GM19395 (cell line): Measurements from ENCODE around the gene RGS12.

Experiments used
- ATAC-seq: cut with Tn5 transposase; IDR thresholded peaks from one replicate; pipeline ENCODE4 v1.9.1; 2021; ENCODE audit warnings: mild to moderate bottlenecking, moderate library complexity; ENCODE audit not compliant: unreplicated experiment

Gene RGS12

DNA sequence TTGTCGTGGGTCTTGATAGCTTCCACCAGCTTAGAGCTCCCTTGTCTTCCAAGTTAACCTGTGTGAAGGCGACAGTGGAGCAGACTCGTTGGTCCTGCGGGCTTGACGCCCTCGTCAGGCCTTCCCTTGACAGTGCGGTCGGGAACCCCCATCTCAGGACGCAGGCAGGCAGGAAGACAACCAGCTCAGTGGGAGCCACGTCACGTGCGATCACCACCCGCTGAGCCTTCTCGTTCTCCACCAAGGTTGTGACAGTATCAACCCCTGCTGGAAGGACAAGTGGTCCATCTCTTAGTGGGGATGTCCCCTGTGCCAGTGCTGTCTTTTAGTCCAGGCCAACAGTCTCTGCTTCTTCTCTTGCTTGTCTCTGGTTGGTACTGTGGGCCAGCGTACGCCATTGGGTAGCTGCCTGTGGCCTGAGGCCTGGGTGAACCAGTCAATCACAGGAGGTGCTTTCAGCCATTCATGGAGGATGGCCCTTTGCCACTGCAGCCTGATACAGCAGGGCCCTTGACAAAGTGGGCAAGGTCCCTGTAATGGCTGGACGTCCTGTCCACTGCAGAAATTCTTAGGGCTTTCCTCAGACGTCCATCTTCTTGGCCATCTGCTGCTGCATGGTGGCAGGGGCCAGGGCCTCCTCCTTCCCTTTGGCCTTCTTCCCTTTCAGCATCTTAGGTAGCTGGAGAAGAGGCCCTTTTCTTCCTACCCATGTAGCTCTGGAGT lies 31.4 kb downstream of the RGS12 start:
- no peak for ATAC-seq

DNA sequence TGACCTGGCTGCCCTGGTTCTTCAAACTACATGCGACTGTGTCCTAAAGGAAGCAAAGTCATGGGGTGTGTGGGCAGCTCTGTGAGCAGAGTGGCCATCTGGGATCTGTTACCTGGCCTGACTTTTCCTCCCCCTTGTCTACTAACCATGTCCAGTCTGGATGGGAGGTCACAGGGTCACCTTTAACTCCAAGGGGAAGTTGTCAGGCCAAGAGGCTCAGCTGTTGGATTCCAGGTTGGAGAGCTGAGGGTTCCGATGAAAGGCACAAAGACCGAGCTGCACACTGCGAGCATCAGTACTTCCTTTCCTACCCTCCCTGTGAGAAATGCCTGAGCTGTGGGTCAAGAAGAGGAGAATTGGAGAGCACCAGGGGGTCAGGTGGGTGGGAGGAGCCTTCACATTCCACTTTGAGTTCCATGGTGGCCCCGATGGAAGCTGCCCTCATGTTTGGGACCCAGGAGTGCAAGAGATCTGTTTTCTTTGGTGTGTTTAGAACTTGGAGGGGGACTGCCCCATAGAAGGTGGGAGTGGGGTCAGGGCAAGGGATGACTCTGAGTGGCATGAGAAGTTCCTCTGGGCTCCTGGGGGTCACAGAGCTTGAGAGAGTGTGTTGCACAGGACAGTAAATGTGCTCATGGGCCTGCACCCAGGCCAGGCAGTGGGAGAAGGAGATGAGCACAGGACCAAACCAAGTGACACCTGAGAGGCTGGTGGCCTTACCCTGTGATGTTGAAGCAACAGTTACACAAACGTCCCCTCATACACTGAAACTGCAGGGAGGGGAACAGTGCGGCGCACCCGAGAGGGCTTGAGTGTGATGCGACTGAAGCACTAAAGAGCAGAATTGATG lies 36.2 kb downstream of the RGS12 start:
- ATAC-seq: no peak

DNA sequence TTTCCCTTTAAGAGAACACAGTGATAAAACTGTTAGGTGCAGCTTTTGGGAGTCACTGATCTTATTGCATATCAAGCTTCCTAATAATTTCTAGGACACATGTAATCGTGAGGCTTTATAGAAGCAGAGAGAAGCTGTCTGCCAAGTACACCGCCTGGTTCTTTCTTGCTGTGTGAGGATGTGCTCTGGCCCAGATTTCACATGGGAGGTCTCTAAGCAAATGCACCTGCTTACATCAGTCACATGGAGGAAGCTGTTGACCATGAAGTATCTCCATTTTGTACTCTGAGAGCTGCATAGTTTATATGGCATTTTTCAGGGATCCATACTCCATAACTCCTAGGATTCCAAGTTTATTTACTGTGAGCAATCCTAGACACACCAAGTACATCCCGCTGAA lies 37.1 kb downstream of the RGS12 start:
- ATAC-seq: no peak

DNA sequence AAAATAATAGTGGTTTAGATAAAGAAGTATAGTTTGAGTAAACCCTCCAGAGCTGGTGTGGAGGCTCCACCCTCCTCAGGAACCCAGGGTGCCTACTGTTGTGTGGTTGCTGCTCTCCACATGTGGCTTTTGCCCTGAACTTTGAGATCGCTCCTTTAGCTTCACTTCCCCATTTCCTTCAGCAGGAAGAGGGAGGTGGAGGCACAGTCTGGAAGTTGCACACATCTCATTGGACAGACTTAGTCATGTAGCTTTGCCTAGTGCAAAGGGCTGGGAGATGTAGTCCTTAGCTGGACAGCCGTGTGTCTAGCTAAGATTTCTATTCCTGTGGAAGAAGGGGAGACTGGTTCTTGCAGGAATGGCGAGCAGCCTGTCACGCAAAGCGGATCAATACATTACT lies 37.9 kb downstream of the RGS12 start:
- no peak for ATAC-seq

DNA sequence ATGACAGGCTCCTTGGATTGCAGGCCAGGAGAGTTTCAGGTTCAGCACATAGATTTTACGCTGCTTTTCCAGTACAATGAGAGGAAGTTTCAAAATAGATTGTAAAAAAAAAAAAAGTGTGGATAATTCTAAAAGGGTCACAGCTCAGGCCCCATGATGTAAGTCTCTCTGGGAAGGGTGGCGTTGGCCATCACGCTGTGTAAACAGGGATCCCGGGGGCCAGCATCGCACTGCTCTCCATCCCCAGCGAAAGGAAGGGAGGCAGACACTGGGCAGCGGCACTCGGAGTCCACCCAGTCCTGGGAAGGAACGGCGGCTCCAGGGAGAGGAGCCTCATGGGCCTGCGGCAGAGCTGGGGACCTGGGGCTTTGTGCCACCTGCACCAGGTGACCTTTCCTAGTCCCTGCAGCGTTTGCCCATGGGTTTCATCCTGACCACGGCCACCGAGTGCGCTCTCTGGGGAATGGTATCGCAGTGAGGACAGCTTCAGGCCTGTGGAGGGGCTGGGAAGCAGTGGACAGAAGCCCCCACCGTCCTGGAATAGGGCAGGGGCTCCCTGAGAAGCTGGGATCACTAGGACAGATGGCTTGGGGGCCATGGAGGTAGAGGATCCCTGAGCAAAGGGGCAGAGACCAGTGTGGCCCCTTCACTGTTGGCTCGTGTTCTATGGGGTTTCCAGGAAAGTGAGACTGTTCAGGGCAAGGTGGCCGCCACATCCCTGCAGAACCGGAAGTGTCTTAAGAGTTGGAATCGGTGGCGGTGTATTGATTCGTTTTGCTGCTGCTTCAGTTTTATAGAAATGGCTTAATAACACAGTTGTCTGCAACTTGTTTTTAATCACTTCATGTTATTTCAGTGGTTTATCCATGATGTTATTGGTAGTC lies 38.9 kb downstream of the RGS12 start:
- ATAC-seq: no peak

DNA sequence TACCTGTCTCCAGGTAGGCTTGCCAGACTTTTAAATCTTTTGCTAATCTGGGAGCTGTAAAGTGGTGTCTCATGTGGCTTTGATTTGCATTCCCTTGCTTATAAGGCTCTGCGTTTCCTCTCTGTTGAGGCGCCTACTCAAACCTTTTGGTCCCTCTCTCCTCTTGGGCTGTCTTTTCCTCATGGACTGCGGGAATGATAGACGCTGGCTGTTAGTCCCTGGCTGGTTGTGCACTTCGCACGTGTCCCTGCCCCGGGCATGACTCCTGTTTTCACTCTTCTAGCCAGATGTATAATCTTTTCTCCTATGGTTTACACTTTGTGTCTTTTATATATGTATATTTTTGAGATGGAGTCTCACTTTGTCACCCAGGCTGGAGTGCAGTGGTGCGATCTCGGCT lies 39.7 kb downstream of the RGS12 start:
- no peak for ATAC-seq

DNA sequence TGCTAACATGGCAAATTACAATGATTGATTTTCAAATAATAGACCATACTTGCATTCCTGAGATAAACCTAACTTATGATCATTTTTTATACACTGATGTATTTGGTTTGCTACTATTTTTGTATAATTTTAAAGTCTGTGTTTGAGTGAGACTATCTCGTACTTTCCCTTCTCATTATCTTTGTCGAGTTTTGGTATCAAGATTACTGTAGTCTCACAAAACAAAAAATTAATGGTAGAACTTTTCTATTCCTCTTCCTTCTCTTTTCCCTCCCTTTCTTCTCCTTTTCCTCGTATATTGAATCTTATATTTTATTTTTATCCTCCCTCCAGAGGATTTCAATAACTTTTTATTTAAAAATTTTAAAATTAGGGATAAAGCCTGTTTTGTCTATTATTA lies 41.5 kb downstream of the RGS12 start:
- no peak for ATAC-seq

DNA sequence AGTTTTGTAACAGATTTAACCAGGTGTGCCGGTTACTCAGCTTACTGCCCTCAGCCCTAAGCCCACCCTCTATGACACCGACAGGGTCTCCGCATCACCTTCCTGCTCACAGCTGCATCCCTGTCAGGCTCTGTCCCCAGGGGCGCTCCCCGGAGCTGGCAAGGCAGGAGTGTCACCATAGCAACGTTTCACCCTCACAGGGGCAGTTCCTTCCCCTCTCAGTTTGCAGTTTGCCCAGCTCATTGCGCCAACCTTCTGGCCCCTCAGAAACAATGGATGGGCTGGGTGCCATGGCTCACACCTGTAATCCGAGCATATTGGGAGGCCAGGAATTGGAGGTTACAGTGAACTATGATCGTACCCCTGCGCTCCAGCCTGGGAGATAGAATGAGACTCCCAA lies 42.6 kb downstream of the RGS12 start:
- ATAC-seq: no peak

DNA sequence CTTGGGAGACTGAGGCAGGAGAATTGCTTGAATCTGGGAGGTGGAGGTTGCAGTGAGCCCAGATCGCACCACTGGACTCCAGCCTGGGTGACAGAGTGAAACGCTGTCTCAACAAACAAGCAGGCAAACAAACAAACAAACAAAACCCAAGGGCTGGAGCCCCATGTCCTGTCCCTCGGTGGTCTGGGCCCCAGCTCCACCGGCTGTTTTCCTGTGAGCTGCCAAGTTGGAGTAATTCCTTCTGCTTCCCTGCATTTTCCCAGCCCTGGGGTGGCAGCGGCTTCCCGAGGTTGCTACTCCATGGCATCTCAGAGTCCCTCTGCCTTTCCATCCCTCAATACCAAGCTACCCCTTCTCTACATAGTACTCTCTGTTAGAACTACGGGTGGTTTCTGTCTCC lies 43.2 kb downstream of the RGS12 start:
- ATAC-seq: no peak

DNA sequence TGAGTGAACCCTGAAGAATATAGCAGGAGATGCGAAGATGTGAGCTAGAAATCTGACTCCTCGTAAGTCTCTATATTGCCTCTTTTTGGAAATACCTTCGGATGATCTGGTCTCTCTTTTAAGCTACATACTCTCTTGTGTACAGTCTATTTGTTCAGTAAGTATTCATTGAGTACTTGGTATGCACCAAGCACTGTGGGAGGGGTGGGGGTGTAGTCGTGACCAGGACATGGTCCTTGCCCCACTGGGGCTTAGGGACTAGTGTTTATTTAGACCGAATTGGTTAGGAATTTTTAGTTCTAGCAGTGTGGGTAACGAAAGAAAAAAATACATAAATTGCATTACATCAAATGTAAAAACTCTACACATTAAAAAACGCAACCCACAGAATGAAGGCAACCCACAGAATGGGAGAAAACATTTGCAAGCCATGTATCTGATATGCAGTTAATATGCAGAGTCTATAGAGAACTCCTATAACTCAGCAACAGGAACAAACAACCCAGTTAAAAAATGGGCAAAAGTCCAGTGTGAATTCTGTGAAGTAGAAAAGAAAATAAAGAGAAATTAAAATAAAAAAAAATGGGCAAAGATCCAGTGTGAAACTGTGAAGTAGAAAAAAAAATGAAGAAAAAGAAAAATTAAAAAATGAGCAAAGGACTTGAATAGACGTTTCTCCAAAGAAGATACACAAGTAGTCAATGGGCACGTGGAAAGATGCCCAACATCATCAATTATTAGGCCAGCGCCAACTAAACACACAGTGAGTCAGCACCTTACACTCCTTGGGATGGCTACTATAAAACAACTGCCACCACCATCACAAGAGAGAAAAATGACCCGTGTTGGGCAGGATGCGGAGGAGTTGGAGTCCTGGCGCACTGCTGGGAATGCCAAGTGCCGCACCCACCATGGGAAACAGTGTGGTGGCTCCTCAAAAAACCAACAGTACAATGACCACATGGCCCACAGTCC lies 43.8 kb downstream of the RGS12 start:
- no peak for ATAC-seq

DNA sequence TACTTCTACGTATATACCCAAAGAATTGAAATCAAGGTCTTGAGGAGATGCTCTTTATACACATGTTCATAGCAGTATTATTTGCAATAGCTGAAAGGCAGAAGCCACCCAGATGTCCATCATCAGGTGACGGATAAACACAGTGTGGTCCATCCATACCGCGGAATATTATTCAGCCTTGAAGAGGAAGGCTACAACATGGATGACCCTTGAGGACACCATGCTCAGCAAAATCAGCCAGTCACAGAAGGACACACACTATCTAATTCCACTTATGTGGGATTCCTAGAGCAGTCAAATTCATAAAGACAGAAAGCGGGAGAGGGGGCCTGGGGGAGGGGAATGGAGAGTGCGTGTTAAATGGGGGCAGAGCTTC lies 44.5 kb downstream of the RGS12 start:
- ATAC-seq: no peak

DNA sequence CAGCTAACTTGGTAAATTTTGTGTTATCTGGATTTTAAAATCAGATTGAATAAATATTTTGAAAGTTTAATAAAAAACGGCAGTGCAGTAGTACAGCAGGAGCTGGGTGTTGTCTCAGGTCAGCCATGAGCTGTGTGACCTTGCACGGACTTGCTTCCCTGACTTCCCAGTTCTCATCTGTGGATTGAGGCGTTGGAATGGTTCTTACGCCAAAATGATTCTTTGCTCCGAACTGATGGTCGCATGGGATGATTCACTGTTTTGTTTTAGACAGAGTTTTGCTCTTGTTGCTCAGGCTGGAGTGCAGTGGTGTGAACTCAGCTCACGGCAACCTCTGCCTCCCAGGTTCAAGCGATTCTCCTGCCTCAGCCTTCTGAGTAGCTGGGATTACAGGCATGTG lies 45.0 kb downstream of the RGS12 start:
- ATAC-seq: no peak

DNA sequence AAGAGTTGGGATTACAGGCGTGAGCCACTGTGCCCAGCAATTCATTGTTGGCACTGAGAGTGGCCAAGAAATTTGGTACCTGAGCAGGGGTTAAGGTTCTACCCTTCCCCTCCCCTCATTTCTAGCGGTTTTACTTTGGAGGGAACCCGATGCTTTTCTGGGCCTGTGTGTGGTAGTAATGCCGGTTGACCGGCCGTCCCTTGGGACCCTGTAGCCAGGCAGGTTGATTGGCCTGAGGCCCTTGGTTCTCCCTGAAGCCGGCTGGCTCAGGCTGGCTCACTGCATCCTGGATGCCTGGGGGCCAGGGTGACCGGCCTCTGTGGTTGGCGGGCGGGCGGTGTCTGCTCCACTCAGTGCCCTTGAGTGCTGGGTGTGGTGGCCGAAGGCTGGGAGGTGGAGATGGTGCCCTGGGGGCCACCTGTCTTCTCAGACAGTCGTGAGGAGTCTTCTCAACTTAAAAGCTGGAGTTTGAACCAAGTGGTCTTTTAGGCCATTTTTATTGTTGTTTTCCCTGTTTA lies 45.6 kb downstream of the RGS12 start:
- ATAC-seq: no peak

DNA sequence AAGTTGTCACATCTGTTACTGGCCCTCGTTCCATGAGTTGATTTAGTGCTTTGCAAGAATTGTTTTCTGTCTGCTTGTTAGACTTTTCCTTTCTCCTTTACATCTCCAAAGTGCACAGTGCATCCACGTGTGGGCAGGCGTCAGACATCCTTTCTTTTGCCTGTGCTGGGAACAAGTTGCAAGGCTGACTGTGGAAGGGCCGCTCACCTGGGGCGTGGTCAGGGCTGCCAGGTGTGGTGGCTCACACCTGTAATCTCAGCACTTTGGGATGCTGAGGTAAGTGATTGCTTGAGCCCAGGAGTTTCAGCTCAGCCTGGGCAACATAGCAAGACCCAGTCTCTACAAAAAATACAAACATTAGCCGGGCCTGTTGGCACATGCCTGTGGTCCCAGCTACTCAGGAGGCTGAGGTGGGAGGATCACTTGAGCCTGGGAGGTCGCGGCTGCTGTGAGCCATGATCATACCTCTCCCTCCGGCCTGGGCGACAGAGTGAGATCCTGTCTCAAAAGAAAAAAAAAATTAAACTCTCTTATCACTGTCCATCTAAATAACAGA lies 46.2 kb downstream of the RGS12 start:
- ATAC-seq: no peak

DNA sequence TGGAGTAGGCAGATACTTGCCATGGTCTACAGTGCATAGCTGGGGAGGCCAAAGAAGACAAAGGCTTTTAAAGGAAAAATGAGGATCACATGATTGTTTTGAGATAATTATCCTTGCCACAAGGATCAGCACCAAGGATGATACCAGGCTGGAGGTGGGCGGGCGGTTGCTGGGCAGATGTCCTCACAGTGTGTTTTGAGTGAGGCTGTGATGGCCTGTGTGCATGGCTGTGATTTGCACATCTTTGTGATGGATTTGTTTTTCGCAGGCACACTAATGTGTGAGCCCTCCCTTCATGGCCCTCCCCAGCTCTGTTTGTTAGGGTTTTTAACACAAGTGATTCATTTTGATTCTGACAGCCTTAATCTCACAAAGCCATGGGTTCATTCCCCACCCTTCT lies 46.8 kb downstream of the RGS12 start:
- no peak for ATAC-seq

DNA sequence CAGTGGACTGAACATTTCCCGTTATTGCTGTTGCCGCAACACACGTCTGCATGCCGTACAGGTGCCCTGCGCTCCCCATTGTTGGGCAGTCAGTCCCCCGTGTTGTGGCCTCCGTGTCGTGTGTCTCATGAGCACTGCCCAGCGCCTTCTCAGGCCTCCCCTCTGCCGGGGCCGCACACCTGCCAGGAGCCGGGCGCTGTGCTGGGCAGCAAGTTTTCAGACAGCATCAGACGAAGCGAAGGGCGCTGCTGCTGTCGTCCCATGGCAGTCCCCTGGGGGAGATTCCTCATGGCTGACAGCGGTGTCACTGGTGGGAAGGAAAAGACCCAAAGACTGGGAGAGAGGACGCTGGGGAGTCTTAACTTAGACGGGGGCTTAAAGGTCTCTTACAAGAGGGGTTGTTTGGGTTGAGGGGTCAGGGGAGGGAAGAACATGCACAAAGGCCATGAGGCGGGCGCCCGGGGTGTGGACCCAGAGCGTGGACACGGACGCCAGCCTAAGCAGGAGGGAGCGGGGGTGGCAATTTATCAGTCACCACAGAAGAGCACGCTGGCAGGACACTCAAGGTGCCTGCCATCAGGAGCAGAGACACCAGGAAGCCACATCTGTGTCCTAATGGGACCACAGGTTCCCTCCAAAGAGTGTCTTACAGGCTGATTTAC lies 47.3 kb downstream of the RGS12 start:
- no peak for ATAC-seq

DNA sequence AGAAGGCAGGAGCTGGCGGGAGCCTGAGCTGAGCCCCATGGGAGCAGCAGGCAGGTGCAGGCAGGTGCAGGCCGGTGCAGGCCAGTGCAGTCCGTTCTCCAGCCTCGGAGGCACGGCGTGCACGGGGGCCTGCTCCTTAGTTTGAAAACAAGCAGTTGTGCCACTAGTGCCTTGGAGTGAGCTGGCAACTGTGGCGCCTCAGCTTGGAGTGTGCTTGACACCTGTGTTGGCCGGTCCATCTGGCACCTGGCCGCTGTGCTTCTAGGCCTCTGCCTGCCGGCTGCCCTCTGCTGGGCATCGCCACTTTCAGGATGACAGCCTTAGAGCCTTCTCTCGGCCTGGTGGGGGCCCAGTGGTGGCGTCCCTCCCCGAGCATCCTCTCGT lies 47.9 kb downstream of the RGS12 start:
- ATAC-seq: no peak

DNA sequence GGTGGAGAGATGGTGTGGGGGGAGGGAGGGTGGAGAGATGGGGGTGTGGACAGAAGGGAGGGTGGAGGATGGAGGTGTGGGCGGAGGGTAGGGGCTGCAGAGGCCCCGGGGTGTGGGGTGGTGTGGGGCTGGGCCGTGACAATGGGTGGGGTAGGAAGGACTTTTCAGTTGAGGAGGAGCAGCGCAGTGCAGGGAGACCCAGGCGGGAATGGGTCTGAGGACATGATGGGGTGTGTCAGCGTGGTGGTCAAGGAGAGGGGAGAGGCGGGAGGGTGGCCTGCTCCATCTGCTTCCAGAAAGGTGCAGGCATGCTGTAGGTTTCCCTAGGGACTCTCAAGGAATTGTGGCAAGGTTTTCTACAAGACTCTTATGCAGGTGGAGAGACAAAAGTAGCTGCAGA lies 48.9 kb downstream of the RGS12 start:
- ATAC-seq: no peak

DNA sequence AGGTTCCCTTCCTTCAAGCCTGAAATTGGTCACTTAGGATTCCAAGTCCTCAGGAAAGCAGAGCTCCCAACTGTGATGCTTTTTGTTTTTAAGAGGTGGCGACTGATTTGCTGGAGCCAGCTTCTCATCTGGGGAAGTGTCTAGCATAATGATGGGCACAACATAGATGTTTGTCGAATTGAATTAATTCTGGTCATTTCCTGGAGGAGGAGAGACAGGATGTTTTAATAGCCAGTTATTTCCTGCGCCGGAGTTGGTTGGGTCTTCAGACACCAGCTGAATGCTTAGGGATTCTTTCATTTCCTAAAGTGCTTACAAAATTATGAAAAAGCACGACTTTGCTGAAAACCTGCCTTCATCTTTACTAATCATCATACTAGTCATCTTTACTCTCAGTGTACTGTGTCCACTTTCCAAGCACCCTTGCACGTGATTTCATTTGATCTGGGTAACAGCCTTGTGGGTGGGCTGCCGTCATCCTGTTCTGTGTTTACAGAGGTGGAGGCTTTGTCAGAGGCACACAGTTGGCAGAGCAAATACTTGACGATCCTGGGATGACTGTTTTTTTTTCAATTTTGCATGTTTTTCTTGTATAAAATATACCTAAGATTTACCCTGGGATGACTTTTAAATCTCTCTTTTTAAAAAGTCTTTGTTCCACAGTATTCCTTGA lies 49.5 kb downstream of the RGS12 start:
- ATAC-seq: no peak
